H1 (cell line): ENCODE measurements around the gene DOCK6. TPM values are rescaled to one million over a fixed set of nuclear protein-coding genes. Genes with fewer than 3 reads are reported as not detected.

Experiments
- ATF2 ChIP-seq: IDR thresholded peaks from 2 replicates; pipeline ENCODE4 v1.6.1; 2012; ENCODE audit warnings: low read length, inconsistent platforms
- CTBP2 ChIP-seq: IDR thresholded peaks from 2 replicates; pipeline ENCODE4 v1.7.0; 2011; ENCODE audit warnings: borderline replicate concordance, mild to moderate bottlenecking, moderate library complexity, mixed read lengths, low read length; ENCODE audit not compliant: insufficient read depth, insufficient read length
- CTCF ChIP-seq, 3 experiments: IDR thresholded peaks; 1 replicate in 2 of 3; 2 replicates in 1 of 3; pipeline versions ENCODE4 v1.5.1 to v1.6.1; 2011; ENCODE audit warnings: low read length in 3 of 3, mild to moderate bottlenecking in 3 of 3, inconsistent platforms in 2 of 3, low read depth in 1 of 3, moderate library complexity in 1 of 3; ENCODE audit not compliant: insufficient read depth in 1 of 3; ENCODE audit errors: control extremely low read depth in 1 of 3
- EZH2 ChIP-seq: fragments of 200-600 bp; sonication (generic); IDR thresholded peaks from 2 replicates; pipeline ENCODE4 v1.7.1; 2012; ENCODE audit warnings: low read depth, mild to moderate bottlenecking, moderate library complexity, low read length, inconsistent platforms; ENCODE audit not compliant: severe bottlenecking
- HDAC2 ChIP-seq, 2 experiments: fragments of 300-600 bp in 1 of 2; sonication (generic) in 1 of 2; IDR thresholded peaks; 2 replicates each; pipeline ENCODE4 v1.6.1; 2011 to 2012; ENCODE audit warnings: low read depth in 2 of 2, low read length in 2 of 2, mild to moderate bottlenecking in 2 of 2, moderate library complexity in 2 of 2, borderline replicate concordance in 1 of 2, inconsistent platforms in 1 of 2
- JUND ChIP-seq: IDR thresholded peaks from 2 replicates; pipeline ENCODE4 v1.6.1; 2011; ENCODE audit warnings: mild to moderate bottlenecking, improper control_type of control experiment, low read length
- KDM1A ChIP-seq: fragments of 200-600, 300-600 bp; sonication (generic); IDR thresholded peaks from 2 replicates; pipeline ENCODE4 v1.7.1; 2016; ENCODE audit warnings: mild to moderate bottlenecking, low read length, borderline replicate concordance
- KDM5A ChIP-seq: fragments of 200-600 bp; IDR thresholded peaks from 2 replicates; pipeline ENCODE4 v1.7.1; 2012; ENCODE audit warnings: mild to moderate bottlenecking, low read length, inconsistent platforms, mixed read lengths
- MAFK ChIP-seq: IDR thresholded peaks from 2 replicates; pipeline ENCODE4 v1.6.1; 2012; ENCODE audit warnings: low read depth, mild to moderate bottlenecking, improper control_type of control experiment, low read length
- POLR2AphosphoS5 ChIP-seq: IDR thresholded peaks from 2 replicates; pipeline ENCODE4 v1.6.1; 2011; ENCODE audit warnings: low read depth, low read length
- RAD21 ChIP-seq, 2 experiments: IDR thresholded peaks in 1 of 2; conservative IDR thresholded peaks in 1 of 2; 2 replicates each; pipeline ENCODE4 v1.6.1; 2011; ENCODE audit warnings: low read depth in 2 of 2, low read length in 2 of 2, improper control_type of control experiment in 1 of 2, inconsistent platforms in 1 of 2, mild to moderate bottlenecking in 1 of 2, moderate library complexity in 1 of 2
- RFX5 ChIP-seq: IDR thresholded peaks from 2 replicates; pipeline ENCODE4 v1.6.1; 2011; ENCODE audit warnings: low read depth, low read length, improper control_type of control experiment, borderline replicate concordance
- SAP30 ChIP-seq: fragments of 300-600 bp; sonication (generic); IDR thresholded peaks from 2 replicates; pipeline ENCODE4 v1.7.1; 2012; ENCODE audit warnings: low read length, moderate library complexity, mild to moderate bottlenecking, inconsistent platforms; ENCODE audit not compliant: insufficient read depth, insufficient replicate concordance
- SIX5 ChIP-seq: IDR thresholded peaks from 2 replicates; pipeline ENCODE4 v1.6.1; 2011; ENCODE audit warnings: mild to moderate bottlenecking, low read depth, low read length
- SP4 ChIP-seq: IDR thresholded peaks from 2 replicates; pipeline ENCODE4 v1.6.1; 2012; ENCODE audit warnings: low read length, inconsistent platforms
- TCF12 ChIP-seq: IDR thresholded peaks from 2 replicates; pipeline ENCODE4 v1.6.1; 2011; ENCODE audit warnings: low read depth, mild to moderate bottlenecking, low read length
- TEAD4 ChIP-seq: IDR thresholded peaks from 2 replicates; pipeline ENCODE4 v1.6.1; 2012; ENCODE audit warnings: low read depth, low read length, inconsistent platforms, mixed read lengths
- polyA plus RNA-seq, 7 experiments: library from polyadenylated mRNA; depleted of rRNA in 3 of 7; stranded (reverse) in 5 of 7; unstranded in 2 of 7; fragments of >200 nt in 5 of 7; fragments of 200-250 nt in 2 of 7; gene quantifications; 1 replicate in 5 of 7; 2 replicates in 1 of 7; 4 replicates in 1 of 7; pipeline versions ENCODE4 v1.2.1 to v1.2.3, GENCODE V29; 2011 to 2013; ENCODE audit warnings: missing spikeins in 2 of 7, mixed read lengths in 2 of 7
- total RNA-seq: library from RNA; stranded (reverse); fragmentation: NEBNext Ultra II Directional; extraction: Animal tissue kit (Norgen Biotek cat#: 25700); gene quantifications from 2 replicates; pipeline ENCODE4 v1.2.1, GENCODE V29; 2021

DOCK6 gene
- total and polyA plus RNA-seq, 2 of the 8 experiments (the other 6 are each of a cell fraction or from before 2014, with no cell fraction given): 25.5 to 54.7 TPM

- TF ChIP-seq ATF2: no peak
- peak; percentile 70; the same call in 1 of the 2 replicates for TF ChIP-seq JUND
- TF ChIP-seq RAD21 (IDR thresholded peaks at IDR 0.05 in 1 of 2, conservative IDR thresholded peaks at IDR 0.05 in 1 of 2; ENCODE audit: low read depth in 2 of 2, low read length in 2 of 2): peak; percentile 79 to 82
- TF ChIP-seq EZH2: no peak
- no peak for TF ChIP-seq TEAD4
- no peak for TF ChIP-seq MAFK
- TF ChIP-seq KDM1A: no peak
- no peak for TF ChIP-seq SIX5
- TF ChIP-seq POLR2AphosphoS5: no peak
- TF ChIP-seq CTBP2: no peak
- no peak for TF ChIP-seq KDM5A
- no peak for TF ChIP-seq RFX5
- no peak for TF ChIP-seq HDAC2 (IDR thresholded peaks at IDR 0.05; ENCODE audit: borderline replicate concordance in 1 of 2, low read depth in 2 of 2, low read length in 2 of 2)
- no peak for TF ChIP-seq SP4
- peak; percentile 67; the same call in 1 of the 2 replicates for TF ChIP-seq TCF12
- TF ChIP-seq CTCF (IDR thresholded peaks at IDR 0.05; ENCODE audit: control extremely low read depth in 1 of 3, insufficient read depth in 1 of 3, low read depth in 1 of 3, low read length in 3 of 3): peak; percentile 74 to 94 (median 90)
- no peak for TF ChIP-seq SAP30
Measured at GRCh38 chr19:11203194-11204075, 58.9 kb downstream of the DOCK6 start (continued).
